Adipose tissue (tissue), 3 donors: Measurements from ENCODE around the gene RPH3AL. TPM values are rescaled to one million over a fixed set of nuclear protein-coding genes. Genes with fewer than 3 reads are reported as not detected.
A peak's percentile ranks its signal among the peaks of the same experiment; 100 is the strongest.

Experiments used
- H3K27ac ChIP-seq: one replicate; pipeline ENCODE4 v1.5.1; 2013; ENCODE audit warnings: low read depth, low read length
- WGBS, 3 donors: extraction: QIAGEN DNeasy Blood & Tissue Kit; methylation state at CpG; one replicate each; pipeline ENCODE4 v1.1.7; 2013; 5-methylcytosine and 5-hydroxymethylcytosine counted together
- polyA plus RNA-seq, 3 donors: library from polyadenylated mRNA; stranded (reverse); fragments of 200-250 nt; gene quantifications; one replicate each; pipeline ENCODE4 v1.2.3, GENCODE V29; 2013
- donor health status: healthy with polysubstance abuse.
- donor health status: Bipolar disorder and iron deficiency.
- donor health status: healthy.

RPH3AL gene
- polyA plus RNA-seq, 3 donors: 19.7 to 30.1 (median 25.5) TPM

GRCh38 chr17:357644-358043 is 5.0 kb upstream of the RPH3AL start:
- WGBS, 3 donors: 47 to 76% (median 57%) methylated on average over 13 to 14 of the region's 14 CpGs
- H3K27ac ChIP-seq: no peak overlapping the region

DNA sequence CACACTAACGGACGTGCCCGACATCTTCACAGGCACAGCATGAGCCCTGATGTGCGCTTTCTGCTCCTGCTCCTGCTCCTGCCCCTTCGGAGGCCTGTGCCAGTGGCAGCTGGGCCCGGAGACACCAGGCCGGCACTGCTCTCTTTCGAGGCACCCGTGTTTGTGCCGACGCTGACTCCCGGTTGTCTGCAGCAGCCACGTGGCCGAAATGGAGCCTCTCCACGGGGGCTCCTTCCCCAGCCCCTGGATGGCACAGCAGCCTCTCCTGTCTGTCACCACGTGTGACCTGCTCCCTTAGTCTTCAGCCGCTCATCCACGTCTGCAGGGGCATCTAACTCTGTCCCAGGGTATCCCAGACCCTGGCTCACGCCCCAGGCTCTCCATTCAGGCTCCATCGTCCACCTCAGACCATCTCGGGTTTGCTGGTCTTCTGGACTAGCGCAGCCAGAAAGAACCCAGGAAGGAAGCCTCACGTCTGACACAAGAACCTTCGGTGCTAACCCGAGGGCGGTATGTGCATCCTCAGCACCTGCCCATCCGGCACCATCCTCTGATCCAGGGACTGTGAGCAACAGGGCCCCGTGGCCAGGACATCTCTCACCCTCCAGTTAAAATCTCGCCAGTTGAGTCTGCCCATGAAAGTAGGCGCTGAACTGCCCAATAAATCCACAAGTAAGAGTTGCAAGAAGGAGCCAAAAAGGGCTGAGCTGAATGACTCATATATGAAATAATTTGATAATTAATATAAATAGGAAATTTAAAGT is 4.2 kb upstream of the RPH3AL start:
- no peak overlapping the region for H3K27ac ChIP-seq
- WGBS, 3 donors: 89 to 92% (median 91%) methylated on average over 30 of the region's 30 CpGs

GRCh38 chr17:354651-355556 is 2.3 kb upstream of the RPH3AL start:
- 83 to 92% (median 87%) methylated on average over 19 of the region's 19 CpGs for WGBS, 3 donors
- no peak overlapping the region for H3K27ac ChIP-seq

- no peak overlapping the region for H3K27ac ChIP-seq
- 77 to 97% (median 91%) methylated on average over 8 of the region's 8 CpGs for WGBS, 3 donors
Measured at GRCh38 chr17:353838-354234, 1.2 kb upstream of the RPH3AL start.

- WGBS, 3 donors: 40 to 58% (median 55%) methylated on average over 8 of the region's 8 CpGs
- H3K27ac ChIP-seq: no peak overlapping the region
Measured at GRCh38 chr17:353213-353837, 718 bp upstream of the RPH3AL start.

- H3K27ac ChIP-seq: no peak overlapping the region
- 36 to 89% (median 84%) methylated on average over 19 of the region's 19 CpGs for WGBS, 3 donors
Measured at GRCh38 chr17:351875-352420, 659 bp downstream of the RPH3AL start.

DNA sequence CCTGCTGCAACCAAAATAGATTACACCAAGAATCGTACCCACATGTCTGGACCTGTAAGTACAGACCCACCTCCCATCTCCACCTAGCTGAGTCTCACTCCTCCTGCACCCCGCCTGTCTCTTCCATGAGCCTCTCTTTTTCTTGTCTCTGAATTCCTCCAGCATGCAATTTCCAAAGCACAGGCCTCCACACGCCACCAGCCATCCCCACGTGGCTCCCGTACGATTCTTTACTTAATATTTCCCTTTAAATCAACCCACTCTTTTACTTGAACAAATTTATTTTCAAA is 1.2 kb downstream of the RPH3AL start:
- 64 to 77% (median 70%) methylated on average over 6 of the region's 6 CpGs for WGBS, 3 donors
- H3K27ac ChIP-seq: peak overlapping the region; percentile 95

DNA sequence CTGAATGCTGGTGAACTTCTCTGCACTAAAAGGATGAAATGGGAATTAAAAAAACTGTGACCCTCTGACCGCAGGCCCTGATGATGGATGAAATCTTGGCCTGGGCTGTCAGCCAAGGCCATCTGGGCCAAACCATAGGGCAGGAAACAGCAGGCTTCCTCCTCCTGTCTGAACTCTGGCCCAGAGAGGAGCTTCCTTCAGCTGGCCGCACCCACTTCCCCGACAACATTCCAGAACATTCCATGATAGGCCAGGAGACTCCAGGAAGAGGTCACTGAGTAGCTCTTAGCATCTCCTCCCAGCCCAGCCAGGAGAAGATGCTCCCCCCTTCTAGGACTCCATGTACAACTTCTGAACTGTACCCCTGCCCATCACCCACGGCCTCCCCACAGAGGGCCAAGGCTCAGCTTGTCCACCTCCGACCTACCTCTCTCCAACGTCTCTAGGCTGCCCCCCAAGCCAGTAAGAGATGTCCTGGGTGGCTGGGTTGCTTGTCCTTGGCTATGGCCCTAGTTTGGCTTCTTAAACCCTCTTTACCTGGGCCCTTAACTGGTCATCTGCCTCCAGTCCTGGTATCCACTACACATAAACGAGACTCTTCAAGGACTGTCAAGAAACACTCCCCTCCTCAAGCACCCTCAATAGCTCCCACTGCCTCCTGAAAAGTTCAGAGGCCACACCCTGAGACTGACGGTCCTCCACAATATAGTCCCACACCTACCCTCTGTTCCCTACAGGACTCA is 1.7 kb downstream of the RPH3AL start:
- H3K27ac ChIP-seq: peak overlapping the region; percentile 95

GRCh38 chr17:349666-350065 is 2.9 kb downstream of the RPH3AL start:
- 30 to 44% (median 38%) methylated on average over 3 of the region's 3 CpGs for WGBS, 3 donors
- H3K27ac ChIP-seq: no peak overlapping the region

More for the DNA sequence above, 1.7 kb downstream of the RPH3AL start:
- 28 to 36% (median 30%) methylated on average over 8 of the region's 8 CpGs for WGBS, 3 donors

GRCh38 chr17:348692-349425 is 3.7 kb downstream of the RPH3AL start:
- H3K27ac ChIP-seq: no peak overlapping the region
- 36 to 64% (median 57%) methylated on average over 12 of the region's 12 CpGs for WGBS, 3 donors

- no peak overlapping the region for H3K27ac ChIP-seq
- 35 to 48% (median 37%) methylated on average over 2 of the region's 2 CpGs for WGBS, 3 donors
Measured at GRCh38 chr17:348012-348411, 4.6 kb downstream of the RPH3AL start.

GRCh38 chr17:347309-347899 is 5.2 kb downstream of the RPH3AL start:
- 61 to 91% (median 91%) methylated on average over 5 of the region's 5 CpGs for WGBS, 3 donors
- H3K27ac ChIP-seq: no peak overlapping the region

- WGBS, 3 donors: 77 to 83% (median 81%) methylated on average over 12 of the region's 12 CpGs
- no peak overlapping the region for H3K27ac ChIP-seq
Measured at GRCh38 chr17:345992-346785, 6.4 kb downstream of the RPH3AL start.

- WGBS, 3 donors: 78 to 86% (median 82%) methylated on average over 5 of the region's 5 CpGs
- no peak overlapping the region for H3K27ac ChIP-seq
Measured at GRCh38 chr17:345261-345660, 7.3 kb downstream of the RPH3AL start.

DNA sequence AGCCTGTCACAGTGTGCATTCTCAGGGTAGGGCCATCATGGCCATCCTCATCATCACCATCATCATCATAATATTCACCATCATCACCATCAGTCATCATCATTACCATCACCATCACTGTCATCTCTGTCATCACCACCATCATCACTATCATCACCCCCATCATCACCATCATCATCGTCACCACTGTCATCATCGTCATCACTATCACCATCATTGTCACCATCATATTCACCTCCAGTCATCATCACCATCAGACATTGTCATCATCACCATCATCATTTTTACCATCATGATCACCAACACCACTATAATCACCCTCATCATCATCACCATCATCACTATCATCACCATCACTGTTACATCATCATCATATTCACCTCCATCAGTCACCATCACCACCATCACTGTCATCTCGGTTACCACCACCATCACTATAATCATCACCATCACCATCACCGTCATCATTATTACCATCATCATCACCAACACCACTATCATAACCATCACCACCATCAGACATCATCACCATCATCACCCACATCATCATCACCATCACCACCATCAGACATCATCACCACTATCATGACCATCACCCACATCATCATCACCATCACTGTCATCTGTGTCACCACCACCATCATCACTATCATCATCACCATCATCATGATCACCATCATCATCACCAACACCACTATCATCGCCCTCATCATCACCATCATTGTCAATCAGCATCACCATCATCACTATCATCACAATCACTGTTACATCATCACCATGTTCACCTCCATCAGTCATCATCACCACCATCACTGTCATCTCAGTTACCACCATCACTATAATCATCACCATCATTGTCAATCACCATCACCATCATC is 8.5 kb downstream of the RPH3AL start:
- 97 to 100% (median 98%) methylated on average over 5 of the region's 5 CpGs for WGBS, 3 donors
- no peak overlapping the region for H3K27ac ChIP-seq

GRCh38 chr17:343211-343610 is 9.4 kb downstream of the RPH3AL start:
- 61 to 71% (median 62%) methylated on average over 7 of the region's 7 CpGs for WGBS, 3 donors
- H3K27ac ChIP-seq: no peak overlapping the region
